HepG2 (cell line): Measurements from ENCODE around the gene CS. TPM values are rescaled to one million over a fixed set of nuclear protein-coding genes. Genes with fewer than 3 reads are reported as not detected.
A peak's percentile ranks its signal among the peaks of the same experiment; 100 is the strongest.

Experiments used
- ATAC-seq: fragments of 200-7000 bp; cut with Tn5 transposase; 3 replicates; pipeline ENCODE4 v1.9.1; 2020; ENCODE audit warnings: mild to moderate bottlenecking, moderate library complexity
- BruUV-seq: library from RNA; stranded (reverse); fragments of 400-500 nt; replicated peaks from 2 replicates; lab custom pipeline; 2021; lab: Mats Ljungman, UMichigan
- CTCF ChIA-PET: fragments of 300-600 bp; formaldehyde crosslinking; extraction: SDS; loops from one replicate; lab custom pipeline; 2021; ENCODE audit warnings: low total read pairs, inconsistent platforms, low intra/inter-chr PET ratio; lab: Yijun Ruan, JAX
- POLR2A ChIA-PET: fragments of 350-600 bp; sonication (Branson Sonifier 250); formaldehyde crosslinking; loops from one replicate; lab custom pipeline; 2020; ENCODE audit warnings: antibody characterized with exemption, inconsistent platforms; lab: Yijun Ruan, JAX
- DNase-seq: peaks from one replicate; pipeline ENCODE4 v3.0.0-alpha.2; 2015; ENCODE audit warnings: low spot score
- FAIRE-seq: peaks from 3 replicates; lab custom pipeline; 2011; peaks lifted over from hg19 to GRCh38; lab: Jason Lieb, UNC
- H2AFZ ChIP-seq: one replicate; pipeline ENCODE4 v1.6.1; 2011; ENCODE audit warnings: low read length, inconsistent platforms
- H3K27ac ChIP-seq: fragments of 300-600 bp; 3 replicates; pipeline ENCODE4 v1.8.0; 2011; ENCODE audit warnings: mixed run types, mild to moderate bottlenecking, mixed read lengths, low read length, inconsistent platforms; ENCODE audit not compliant: insufficient read depth; ENCODE audit errors: extremely low read length
- H3K27me3 ChIP-seq, 2 experiments: fragments of 200-600 bp in 1 of 2; 2 replicates in 1 of 2; 3 replicates in 1 of 2; pipeline versions ENCODE4 v1.6.0 to v1.8.0; 2011; ENCODE audit warnings: low read length in 2 of 2, mild to moderate bottlenecking in 2 of 2, moderate library complexity in 2 of 2, inconsistent platforms in 1 of 2; ENCODE audit not compliant: insufficient read depth in 2 of 2, control insufficient read depth in 1 of 2
- H3K36me3 ChIP-seq, 2 experiments: fragments of 200-600 bp in 1 of 2; replicated peaks in 1 of 2; 2 replicates in 1 of 2; 3 replicates in 1 of 2; pipeline versions ENCODE4 v1.5.1 to v1.8.0; 2011; ENCODE audit warnings: low read length in 2 of 2, inconsistent platforms in 1 of 2; ENCODE audit not compliant: insufficient read depth in 2 of 2, control insufficient read depth in 1 of 2
- H3K4me1 ChIP-seq: 2 replicates; pipeline ENCODE4 v1.5.1; 2012; ENCODE audit warnings: low read length, inconsistent platforms; ENCODE audit not compliant: insufficient read depth
- H3K4me2 ChIP-seq: 2 replicates; pipeline ENCODE4 v1.6.0; 2011; ENCODE audit warnings: low read depth, low read length, inconsistent platforms
- H3K4me3 ChIP-seq, 3 experiments: fragments of 200-600 bp in 1 of 3; sonication (generic), shearing (Covaris generic) in 1 of 3; replicated peaks in 1 of 3; 2 replicates each; pipeline ENCODE4 v1.5.1; 2011 to 2016; ENCODE audit warnings: low read length in 3 of 3, inconsistent platforms in 2 of 3, low read depth in 2 of 3, mild to moderate bottlenecking in 2 of 3, control low read depth in 1 of 3, mixed read lengths in 1 of 3; ENCODE audit not compliant: insufficient read depth in 1 of 3
- H3K79me2 ChIP-seq: one replicate; pipeline ENCODE4 v1.6.1; 2011; ENCODE audit warnings: low read length, inconsistent platforms; ENCODE audit not compliant: insufficient read depth
- H3K9ac ChIP-seq: 2 replicates; pipeline ENCODE4 v1.6.0; 2011; ENCODE audit warnings: mild to moderate bottlenecking, low read depth, low read length, inconsistent platforms; ENCODE audit not compliant: insufficient read depth
- H3K9me3 ChIP-seq: 2 replicates; pipeline ENCODE4 v1.5.1; 2012; ENCODE audit warnings: mild to moderate bottlenecking, low read length
- H4K20me1 ChIP-seq: 2 replicates; pipeline ENCODE4 v1.6.0; 2011; ENCODE audit warnings: inconsistent platforms, mild to moderate bottlenecking, low read length, moderate library complexity; ENCODE audit not compliant: insufficient read depth
- CENPX ChIP-seq: sonication (generic); formaldehyde crosslinking; IDR thresholded peaks from 2 replicates; pipeline ENCODE4 v1.9.0; 2021; ENCODE audit warnings: mild to moderate bottlenecking, missing genetic modification reagents, moderate library complexity
- GPN1 ChIP-seq: sonication (generic); formaldehyde crosslinking; IDR thresholded peaks from 2 replicates; pipeline ENCODE4 v1.5.1; 2020; ENCODE audit warnings: missing genetic modification reagents, borderline replicate concordance
- GTF3A ChIP-seq: sonication (generic); formaldehyde crosslinking; conservative IDR thresholded peaks from 2 replicates; pipeline ENCODE4 v1.4.0; 2020; ENCODE audit warnings: mild to moderate bottlenecking, missing genetic modification reagents
- HNRNPK ChIP-seq: fragments of 200-400 bp; formaldehyde crosslinking; IDR thresholded peaks from 2 replicates; pipeline ENCODE4 v1.6.1; 2018; ENCODE audit warnings: low read length, low read depth, moderate library complexity, mild to moderate bottlenecking; ENCODE audit not compliant: poor library complexity, severe bottlenecking
- ONECUT2 ChIP-seq: sonication (generic); formaldehyde crosslinking; IDR thresholded peaks from 2 replicates; pipeline ENCODE4 v1.4.0; 2020; ENCODE audit warnings: missing genetic modification reagents
- SIX1 ChIP-seq: sonication (generic); formaldehyde crosslinking; IDR thresholded peaks from 2 replicates; pipeline ENCODE4 v1.4.0; 2020; ENCODE audit warnings: missing genetic modification reagents, borderline replicate concordance
- YY1 ChIP-seq: IDR thresholded peaks from 2 replicates; pipeline ENCODE4 v1.6.1; 2011; ENCODE audit warnings: low read length, low read depth, moderate library complexity, mild to moderate bottlenecking; ENCODE audit not compliant: insufficient read depth, insufficient replicate concordance
- ZKSCAN8 ChIP-seq: IDR thresholded peaks from 2 replicates; pipeline ENCODE4 v1.6.1; 2016; ENCODE audit warnings: borderline replicate concordance, missing genetic modification reagents, missing compliant biosample characterization
- ZNF350 ChIP-seq: sonication (generic); formaldehyde crosslinking; IDR thresholded peaks from 2 replicates; pipeline ENCODE4 v1.4.0; 2020; ENCODE audit warnings: mild to moderate bottlenecking, low read depth, missing genetic modification reagents, borderline replicate concordance
- ZNF460 ChIP-seq: sonication (generic); formaldehyde crosslinking; IDR thresholded peaks from 2 replicates; pipeline ENCODE4 v1.5.1; 2020; ENCODE audit warnings: missing genetic modification reagents, mild to moderate bottlenecking, borderline replicate concordance
- WGBS: methylation state at CpG from one replicate; pipeline ENCODE4 v1.1.6; 2017; ENCODE audit warnings: low lambda C conversion rate; 5-methylcytosine and 5-hydroxymethylcytosine counted together
- in situ Hi-C: cut with HindIII; loops from 2 replicates; pipeline ENCODE4 v1.10.0; 2017; ENCODE audit warnings: low pct_unique_long_range_greater_than_20kb; ENCODE audit not compliant: extremely low pct_ligation_motif_present
- intact Hi-C: fragments of 100-400 bp; cut with micrococcal nuclease; formaldehyde crosslinking; loops from one replicate; pipeline ENCODE4 v1.10.0; 2022; ENCODE audit not compliant: unreplicated experiment
- polyA plus RNA-seq, 8 experiments: library from polyadenylated mRNA; depleted of rRNA in 3 of 8; stranded (reverse) in 7 of 8; unstranded in 1 of 8; fragments of >200 nt; fragmentation: Illumina TruSeq in 4 of 8; extraction: Trizol in 4 of 8; gene quantifications; 2 replicates each; pipeline versions ENCODE4 v1.2.1 to v1.2.3, GENCODE V29; 2011 to 2016; ENCODE audit warnings: low read depth in 4 of 8, missing spikeins in 1 of 8, mixed read lengths in 1 of 8; ENCODE audit not compliant: insufficient read depth in 1 of 8
- total RNA-seq, 5 experiments: library from RNA; depleted of rRNA; stranded (reverse); fragments of >200 nt; fragmentation: Illumina TruSeq; extraction: Trizol; gene quantifications; 2 replicates each; pipeline ENCODE4 v1.2.3, GENCODE V29; 2016; ENCODE audit warnings: low read depth in 1 of 5
- TF ChIP-seq, protein P1 (sequence below): sonication (generic); formaldehyde crosslinking; IDR thresholded peaks from 2 replicates; pipeline ENCODE4 v1.4.0; 2020; ENCODE audit warnings: missing genetic modification reagents
- TF ChIP-seq, protein P2 (sequence below), 2 experiments: fragments of 450-650 bp in 1 of 2; sonication (generic) in 1 of 2; formaldehyde crosslinking; IDR thresholded peaks; 2 replicates each; pipeline versions ENCODE4 v1.5.0 to v1.8.0; 2020 to 2022; ENCODE audit warnings: mild to moderate bottlenecking in 1 of 2, missing genetic modification reagents in 1 of 2
- TF ChIP-seq, protein P3 (sequence below): sonication (generic); formaldehyde crosslinking; IDR thresholded peaks from 2 replicates; pipeline ENCODE4 v1.8.0; 2023; ENCODE audit warnings: mild to moderate bottlenecking, missing genetic modification reagents

The CS gene
- total and polyA plus RNA-seq, 2 of the 13 experiments (the other 11 are each of a cell fraction or from before 2014, with no cell fraction given): 173 to 175 TPM

DNA sequence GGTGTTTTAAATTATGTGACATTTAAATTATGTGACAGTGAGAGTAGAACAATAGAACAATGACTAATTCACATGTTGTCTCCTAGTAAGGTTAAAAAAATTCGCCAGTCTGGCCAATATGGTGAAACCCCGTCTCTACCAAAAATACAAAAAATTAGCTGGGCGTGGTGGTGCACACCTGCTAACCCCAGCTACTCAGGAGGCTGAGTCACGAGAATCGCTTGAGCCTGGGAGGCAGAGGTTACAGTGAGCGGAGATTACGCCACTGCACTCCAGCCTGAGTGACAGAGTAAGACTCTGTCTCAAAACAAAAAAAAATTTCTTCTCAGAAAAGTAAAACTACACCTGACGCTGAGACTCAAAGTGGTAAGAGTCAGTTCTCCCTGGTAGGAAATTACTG is 2.7 kb downstream of the CS start:
- CTCF ChIA-PET: no interaction called here
- H2AFZ ChIP-seq: no peak overlapping the region
- no peak for DNase-seq
- peak overlapping the region; percentile 77 for H3K4me2 ChIP-seq
- no peak for FAIRE-seq
- no peaks in the 10 kb centered on the region for H3K9me3 ChIP-seq
- ATAC-seq: no peak
- TF ChIP-seq GPN1 (no peak), ZNF460 (CRISPR knock-in tag) (peak; percentile 84)
- TF ChIP-seq, protein P1, sequence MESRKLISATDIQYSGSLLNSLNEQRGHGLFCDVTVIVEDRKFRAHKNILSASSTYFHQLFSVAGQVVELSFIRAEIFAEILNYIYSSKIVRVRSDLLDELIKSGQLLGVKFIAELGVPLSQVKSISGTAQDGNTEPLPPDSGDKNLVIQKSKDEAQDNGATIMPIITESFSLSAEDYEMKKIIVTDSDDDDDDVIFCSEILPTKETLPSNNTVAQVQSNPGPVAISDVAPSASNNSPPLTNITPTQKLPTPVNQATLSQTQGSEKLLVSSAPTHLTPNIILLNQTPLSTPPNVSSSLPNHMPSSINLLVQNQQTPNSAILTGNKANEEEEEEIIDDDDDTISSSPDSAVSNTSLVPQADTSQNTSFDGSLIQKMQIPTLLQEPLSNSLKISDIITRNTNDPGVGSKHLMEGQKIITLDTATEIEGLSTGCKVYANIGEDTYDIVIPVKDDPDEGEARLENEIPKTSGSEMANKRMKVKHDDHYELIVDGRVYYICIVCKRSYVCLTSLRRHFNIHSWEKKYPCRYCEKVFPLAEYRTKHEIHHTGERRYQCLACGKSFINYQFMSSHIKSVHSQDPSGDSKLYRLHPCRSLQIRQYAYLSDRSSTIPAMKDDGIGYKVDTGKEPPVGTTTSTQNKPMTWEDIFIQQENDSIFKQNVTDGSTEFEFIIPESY (CRISPR knock-in tag): peak; percentile 66; the same call in 1 of the 2 replicates
- WGBS: 95% methylated on average over 8 of the region's 8 CpGs
- in situ Hi-C loops: no loop called here
- no peaks in the 10 kb centered on the region; the same call in 1 of the 2 replicates for H4K20me1 ChIP-seq
- intact Hi-C loops: no loop called here
- no TSS peak for BruUV-seq
- H3K9ac ChIP-seq: no peak overlapping the region
- H3K27me3 ChIP-seq: no peaks in the 10 kb centered on the region; a peak in 1 of 5 replicates
- H3K27ac ChIP-seq: peak overlapping the region; percentile 27
- peaks cover 2 to 11% of the 10 kb centered on the region in 2 experiments; a peak in 2 of 5 replicates for H3K36me3 ChIP-seq
- no peak overlapping the region for H3K4me3 ChIP-seq
- H3K79me2 ChIP-seq: peaks cover 62% of the 10 kb centered on the region
- H3K4me1 ChIP-seq: peaks cover 66% of the 10 kb centered on the region
- POLR2A ChIA-PET: interaction anchor here (1.9 kb wide), 1 partner anchor 19 kb away, joined by 8 read pairs; the partner anchor contains the start of gene CNPY2

DNA sequence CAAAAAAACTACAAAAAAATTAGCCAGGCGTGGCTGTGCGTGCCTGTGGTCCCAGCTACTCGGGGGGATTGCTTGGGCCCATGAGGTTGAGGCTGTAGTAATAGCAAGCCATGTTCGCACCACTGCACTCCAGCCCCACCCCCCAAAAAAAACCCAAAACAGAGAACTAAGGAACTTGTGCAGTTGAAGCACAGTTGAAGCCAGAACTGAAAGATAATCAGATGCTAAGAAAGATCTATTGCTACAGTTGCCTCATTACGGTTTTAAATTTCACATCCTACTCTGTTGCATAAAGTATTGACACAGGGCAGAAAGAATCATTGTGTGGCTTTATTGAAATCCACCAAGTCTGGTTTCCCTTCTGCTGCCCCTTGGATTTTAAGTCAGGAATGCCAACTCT is 3.8 kb downstream of the CS start:
- no peak overlapping the region for H3K9ac ChIP-seq
- peaks cover 2 to 16% of the 10 kb centered on the region in 2 experiments; a peak in 3 of 5 replicates for H3K36me3 ChIP-seq
- H3K9me3 ChIP-seq: no peaks in the 10 kb centered on the region
- no TSS peak for BruUV-seq
- H3K4me3 ChIP-seq: no peak overlapping the region; a peak in 1 of 6 replicates
- peak overlapping the region; percentile 12 for H3K27ac ChIP-seq
- H3K79me2 ChIP-seq: peaks cover 71% of the 10 kb centered on the region
- no peak for ATAC-seq
- intact Hi-C loops (no loop called here), in situ Hi-C loops (no loop called here)
- no peaks in the 10 kb centered on the region; a peak in 1 of 5 replicates for H3K27me3 ChIP-seq
- POLR2A ChIA-PET: no interaction called here
- peaks cover 3% of the 10 kb centered on the region; the same call in 1 of the 2 replicates for H4K20me1 ChIP-seq
- H3K4me1 ChIP-seq: peaks cover 66% of the 10 kb centered on the region
- H2AFZ ChIP-seq: no peak overlapping the region
- CTCF ChIA-PET: no interaction called here
- peak overlapping the region; percentile 77 for H3K4me2 ChIP-seq
- no peak for DNase-seq
- FAIRE-seq: no peak
- WGBS: 78% methylated on average over 5 of the region's 5 CpGs
- TF ChIP-seq SIX1 (CRISPR knock-in tag) (peak; percentile 74; the same call in 1 of the 2 replicates), ZNF350 (CRISPR knock-in tag) (no peak), CENPX (CRISPR knock-in tag) (no peak), ZKSCAN8 (CRISPR knock-in tag) (no peak), ONECUT2 (CRISPR knock-in tag) (no peak), GTF3A (CRISPR knock-in tag) (no peak), HNRNPK (no peak), YY1 (no peak)
- TF ChIP-seq, protein P2, sequence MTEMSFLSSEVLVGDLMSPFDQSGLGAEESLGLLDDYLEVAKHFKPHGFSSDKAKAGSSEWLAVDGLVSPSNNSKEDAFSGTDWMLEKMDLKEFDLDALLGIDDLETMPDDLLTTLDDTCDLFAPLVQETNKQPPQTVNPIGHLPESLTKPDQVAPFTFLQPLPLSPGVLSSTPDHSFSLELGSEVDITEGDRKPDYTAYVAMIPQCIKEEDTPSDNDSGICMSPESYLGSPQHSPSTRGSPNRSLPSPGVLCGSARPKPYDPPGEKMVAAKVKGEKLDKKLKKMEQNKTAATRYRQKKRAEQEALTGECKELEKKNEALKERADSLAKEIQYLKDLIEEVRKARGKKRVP (CRISPR knock-in tag; IDR thresholded peaks at IDR 0.05): peak in 1 of 2 experiments; percentile 62; a peak in 1 of 4 replicates
- TF ChIP-seq, protein P3, sequence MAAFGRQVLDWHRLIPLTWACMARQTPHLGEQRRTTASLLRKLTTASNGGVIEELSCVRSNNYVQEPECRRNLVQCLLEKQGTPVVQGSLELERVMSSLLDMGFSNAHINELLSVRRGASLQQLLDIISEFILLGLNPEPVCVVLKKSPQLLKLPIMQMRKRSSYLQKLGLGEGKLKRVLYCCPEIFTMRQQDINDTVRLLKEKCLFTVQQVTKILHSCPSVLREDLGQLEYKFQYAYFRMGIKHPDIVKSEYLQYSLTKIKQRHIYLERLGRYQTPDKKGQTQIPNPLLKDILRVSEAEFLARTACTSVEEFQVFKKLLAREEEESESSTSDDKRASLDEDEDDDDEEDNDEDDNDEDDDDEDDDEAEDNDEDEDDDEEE (CRISPR knock-in tag): no peak
